GM12872 (cell line): Measurements from ENCODE around the gene PPP3CA.

Source experiments
- TF ChIP-seq, protein P1 (sequence below): IDR thresholded peaks from 3 replicates; pipeline ENCODE4 v1.5.1; 2011; ENCODE audit warnings: low read depth, mild to moderate bottlenecking, low read length, moderate library complexity; ENCODE audit not compliant: insufficient read depth

Gene PPP3CA

GRCh38 chr4:101299021-101299420 lies 48.3 kb downstream of the PPP3CA start:
- TF ChIP-seq, protein P1, sequence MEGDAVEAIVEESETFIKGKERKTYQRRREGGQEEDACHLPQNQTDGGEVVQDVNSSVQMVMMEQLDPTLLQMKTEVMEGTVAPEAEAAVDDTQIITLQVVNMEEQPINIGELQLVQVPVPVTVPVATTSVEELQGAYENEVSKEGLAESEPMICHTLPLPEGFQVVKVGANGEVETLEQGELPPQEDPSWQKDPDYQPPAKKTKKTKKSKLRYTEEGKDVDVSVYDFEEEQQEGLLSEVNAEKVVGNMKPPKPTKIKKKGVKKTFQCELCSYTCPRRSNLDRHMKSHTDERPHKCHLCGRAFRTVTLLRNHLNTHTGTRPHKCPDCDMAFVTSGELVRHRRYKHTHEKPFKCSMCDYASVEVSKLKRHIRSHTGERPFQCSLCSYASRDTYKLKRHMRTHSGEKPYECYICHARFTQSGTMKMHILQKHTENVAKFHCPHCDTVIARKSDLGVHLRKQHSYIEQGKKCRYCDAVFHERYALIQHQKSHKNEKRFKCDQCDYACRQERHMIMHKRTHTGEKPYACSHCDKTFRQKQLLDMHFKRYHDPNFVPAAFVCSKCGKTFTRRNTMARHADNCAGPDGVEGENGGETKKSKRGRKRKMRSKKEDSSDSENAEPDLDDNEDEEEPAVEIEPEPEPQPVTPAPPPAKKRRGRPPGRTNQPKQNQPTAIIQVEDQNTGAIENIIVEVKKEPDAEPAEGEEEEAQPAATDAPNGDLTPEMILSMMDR = no peak

DNA sequence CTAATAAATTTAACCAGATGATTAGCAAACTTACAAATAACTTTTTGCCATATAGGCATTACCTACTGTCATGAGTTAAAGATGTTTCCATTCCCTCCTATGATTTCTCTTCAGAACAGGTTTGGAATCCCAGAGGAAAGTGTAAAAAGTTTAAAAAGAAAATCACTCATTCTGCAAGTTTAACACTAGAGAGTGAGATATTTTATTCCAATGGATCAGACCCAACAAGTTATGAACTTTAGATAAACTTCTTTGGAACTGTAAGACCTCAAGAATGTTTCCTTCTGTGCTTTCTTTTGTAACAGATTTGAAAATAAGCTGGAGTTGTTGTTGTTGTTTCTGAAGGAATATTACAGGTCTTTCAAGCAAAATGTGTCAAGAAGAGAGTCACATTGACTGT lies 51.6 kb downstream of the PPP3CA start:
- TF ChIP-seq, protein P1 = no peak

DNA sequence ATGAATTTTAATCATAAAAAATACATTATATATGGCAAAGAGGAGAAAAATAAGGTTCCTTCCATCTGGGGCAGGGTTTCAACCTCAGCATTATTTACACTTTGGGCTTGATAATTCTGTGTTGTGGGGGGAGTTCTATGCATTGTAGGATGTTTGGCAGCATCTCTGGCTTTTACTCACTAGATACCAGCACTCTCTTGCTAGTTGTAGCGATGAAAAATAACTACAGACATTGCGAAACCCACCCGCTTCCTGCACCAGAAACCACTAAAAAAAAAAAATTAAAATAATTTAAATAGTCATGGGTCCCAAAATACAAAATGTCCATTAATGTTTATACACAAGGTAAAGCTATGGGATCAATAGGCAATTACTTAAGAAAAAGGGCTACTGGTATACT lies 52.7 kb downstream of the PPP3CA start:
- TF ChIP-seq, protein P1 = no peak

GRCh38 chr4:101292901-101293300 lies 54.4 kb downstream of the PPP3CA start:
- TF ChIP-seq, protein P1 = no peak

DNA sequence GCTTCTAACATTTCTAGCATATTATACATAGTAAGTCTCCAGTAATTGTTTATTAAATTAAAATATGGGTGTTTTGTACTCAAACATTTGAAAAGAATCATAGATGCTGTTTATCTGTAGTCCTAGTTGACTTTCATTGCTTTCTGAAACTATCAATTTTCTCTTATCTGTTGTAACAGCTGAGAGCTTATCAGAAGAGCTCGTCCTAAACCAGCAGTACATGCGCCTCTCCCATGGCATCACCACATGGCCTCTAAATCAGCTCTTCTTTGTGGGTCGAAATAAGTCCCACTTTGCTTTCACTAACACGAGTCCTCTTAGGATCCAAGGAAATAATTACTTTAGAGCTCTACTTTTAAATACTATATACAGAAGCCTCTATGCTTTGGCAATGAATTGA lies 55.1 kb downstream of the PPP3CA start:
- TF ChIP-seq, protein P1 = no peak

DNA sequence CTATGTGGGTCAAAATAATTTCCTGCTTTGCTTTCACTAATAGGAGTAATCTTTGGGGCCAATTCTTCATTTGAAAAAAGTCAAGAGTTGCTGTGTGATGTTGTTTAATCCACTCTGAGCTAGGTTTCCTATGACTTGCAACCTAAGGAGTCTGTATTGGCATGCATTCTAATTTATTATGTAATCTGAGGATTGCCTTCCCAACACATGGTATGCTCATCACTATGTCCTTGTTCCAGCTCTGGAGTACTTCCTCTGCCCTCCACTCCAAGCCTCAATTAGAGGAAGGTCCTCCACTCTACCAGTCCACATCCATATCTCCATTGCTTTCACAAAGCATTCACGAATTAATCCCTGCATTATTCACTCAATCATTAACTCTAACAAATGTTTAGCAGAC lies 56.1 kb downstream of the PPP3CA start:
- TF ChIP-seq, protein P1 = no peak

- TF ChIP-seq, protein P1 = no peak
Measured at GRCh38 chr4:101290654-101291053, 56.7 kb downstream of the PPP3CA start.

GRCh38 chr4:101289306-101289705 lies 58.0 kb downstream of the PPP3CA start:
- TF ChIP-seq, protein P1 = no peak
